Astrocyte (in vitro differentiated cells and primary cell): Measurements from ENCODE around the gene SERPINB11.

Experiments used
- CTCF ChIP-seq: IDR thresholded peaks from 2 replicates; pipeline ENCODE4 v1.5.1; 2011; ENCODE audit warnings: low read depth, mild to moderate bottlenecking, inconsistent platforms, low read length, moderate library complexity; ENCODE audit not compliant: insufficient read depth
- EZH2 ChIP-seq: IDR thresholded peaks from 2 replicates; pipeline ENCODE4 v1.6.1; 2012; ENCODE audit warnings: mild to moderate bottlenecking, low read length, inconsistent platforms; ENCODE audit not compliant: insufficient read depth

- TF ChIP-seq CTCF (no peak), EZH2 (no peak)
Measured at GRCh38 chr18:63753676-63754075, 50.9 kb downstream of the SERPINB11 start.
